ENCODE data around the gene ZNF740.

- TF ChIP-seq CTCF (IDR thresholded peaks at IDR 0.05) = no peak
- TF ChIP-seq POLR2A (IDR thresholded peaks at IDR 0.05) = no peak
Measured at GRCh38 chr12:53234271-53234914, 53.9 kb downstream of the ZNF740 start.

Data from body of pancreas (tissue), 4 donors.